ENCODE results near the gene HELQ. TPM values are rescaled to one million over a fixed set of nuclear protein-coding genes. Genes with fewer than 3 reads are reported as not detected.

HELQ gene
- total RNA-seq, 1 donor from 2014 or later, result 18.3 TPM

GRCh38 chr4:83360018-83360417 lies 95.6 kb downstream of the HELQ start:
- peak overlapping the region; percentile 38 to 49 (median 45) for H3K4me3 ChIP-seq (ENCODE audit: low read length in 3 of 3)
- no peaks in the 10 kb centered on the region for H3K27me3 ChIP-seq (ENCODE audit: control insufficient read depth in 3 of 3, insufficient read depth in 3 of 3, low read length in 3 of 3)
- H3K36me3 ChIP-seq (ENCODE audit: control insufficient read depth in 3 of 3, insufficient read depth in 3 of 3, low read length in 3 of 3), result no peaks in the 10 kb centered on the region
- peak overlapping the region; percentile 79 for H3K27ac ChIP-seq (ENCODE audit: low read depth, low read length)
- peaks cover 3 to 9% (median 5%) of the 10 kb centered on the region in 3 donors for H3K4me1 ChIP-seq (ENCODE audit: control insufficient read depth in 3 of 3, insufficient read depth in 3 of 3, low read length in 3 of 3)
- H3K9me3 ChIP-seq (ENCODE audit: control insufficient read depth in 3 of 3, low read length in 3 of 3), result no peaks in the 10 kb centered on the region
- peak overlapping the region in 2 of 3 donors; percentile 10 to 20 for H3K9ac ChIP-seq (ENCODE audit: low read depth in 1 of 3, low read length in 3 of 3)

GRCh38 chr4:83358410-83358809 lies 97.2 kb downstream of the HELQ start:
- no peak overlapping the region for H3K9ac ChIP-seq (ENCODE audit: low read depth in 1 of 3, low read length in 3 of 3)
- no peaks in the 10 kb centered on the region for H3K9me3 ChIP-seq (ENCODE audit: control insufficient read depth in 3 of 3, low read length in 3 of 3)
- no peak overlapping the region for H3K27ac ChIP-seq (ENCODE audit: low read depth, low read length)
- no peaks in the 10 kb centered on the region for H3K36me3 ChIP-seq (ENCODE audit: control insufficient read depth in 3 of 3, insufficient read depth in 3 of 3, low read length in 3 of 3)
- no peaks in the 10 kb centered on the region for H3K27me3 ChIP-seq (ENCODE audit: control insufficient read depth in 3 of 3, insufficient read depth in 3 of 3, low read length in 3 of 3)
- H3K4me3 ChIP-seq (ENCODE audit: low read length in 3 of 3), result no peak overlapping the region
- H3K4me1 ChIP-seq (ENCODE audit: control insufficient read depth in 3 of 3, insufficient read depth in 3 of 3, low read length in 3 of 3), result peaks cover 3 to 9% (median 5%) of the 10 kb centered on the region in 3 donors

Small RNA genes within 50 kb of the gene (small RNA-seq; reads per million reads assigned to genes)
- gene AC114781.5, result not detected

Other genes starting within 250 kb of the HELQ start
- 11.0 TPM for gene COQ2, start 171.0 kb downstream of the HELQ start, total RNA-seq
- 1.0 TPM for gene HPSE, start 121.0 kb downstream of the HELQ start, total RNA-seq
- 23.5 TPM for gene MRPS18C, start 235 bp upstream of the HELQ start, total RNA-seq
- 18.8 TPM for gene ABRAXAS1, start 29.3 kb upstream of the HELQ start, total RNA-seq
- 32.4 TPM for gene GPAT3, start 80.3 kb upstream of the HELQ start, total RNA-seq

Measured in skeletal muscle tissue (tissue), 5 donors.